GM12878 (cell line): ENCODE data around the gene LARGE1. TPM values are rescaled to one million over a fixed set of nuclear protein-coding genes. Genes with fewer than 3 reads are reported as not detected.

ENCODE experiments used
- BCL11A ChIP-seq: IDR thresholded peaks from 2 replicates; pipeline ENCODE4 v1.6.1; 2011; ENCODE audit warnings: low read depth, low read length
- IRF4 ChIP-seq: IDR thresholded peaks from 2 replicates; pipeline ENCODE4 v1.6.1; 2011; ENCODE audit warnings: low read depth, low read length
- NFYB ChIP-seq: IDR thresholded peaks from 2 replicates; pipeline ENCODE4 v1.6.1; 2011; ENCODE audit warnings: low read depth, mild to moderate bottlenecking, low read length, improper control_type of control experiment, moderate library complexity; ENCODE audit not compliant: insufficient read depth
- NKRF ChIP-seq: fragments of 450-650 bp; conservative IDR thresholded peaks from 2 replicates; pipeline ENCODE4 v1.6.1; 2017; ENCODE audit warnings: mild to moderate bottlenecking, moderate library complexity
- SKIL ChIP-seq: fragments of 450-650 bp; IDR thresholded peaks from 2 replicates; pipeline ENCODE4 v1.6.1; 2017; ENCODE audit warnings: mild to moderate bottlenecking, low read depth, inconsistent platforms; ENCODE audit not compliant: poor library complexity, severe bottlenecking
- USF2 ChIP-seq: IDR thresholded peaks from 2 replicates; pipeline ENCODE4 v1.6.1; 2011; ENCODE audit warnings: low read depth, low read length, improper control_type of control experiment, borderline replicate concordance
- ZNF687 ChIP-seq: fragments of 450-650 bp; IDR thresholded peaks from 2 replicates; pipeline ENCODE4 v1.6.1; 2017; ENCODE audit warnings: mild to moderate bottlenecking, moderate library complexity
- polyA plus RNA-seq, 11 experiments: library from polyadenylated mRNA; depleted of rRNA in 4 of 11; unstranded in 6 of 11; stranded (reverse) in 5 of 11; fragments of >200 nt; fragmentation: Nextera tagmentation in 4 of 11; fragmentation: Illumina TruSeq in 1 of 11; extraction: Ambion mirVana in 4 of 11; extraction: Trizol in 1 of 11; gene quantifications; 1 replicate in 1 of 11; 2 replicates in 10 of 11; pipeline versions ENCODE4 v1.2.1 to v1.2.3, GENCODE V29; 2011 to 2016; ENCODE audit warnings: inconsistent platforms in 2 of 11, missing spikeins in 2 of 11, low read depth in 1 of 11
- total RNA-seq, 4 experiments: library from RNA; depleted of rRNA in 3 of 4; stranded (reverse); fragments of >200 nt in 3 of 4; fragmentation: Illumina TruSeq in 1 of 4; extraction: Trizol in 1 of 4; gene quantifications; 2 replicates each; pipeline versions ENCODE4 v1.2.1 to v1.2.3, GENCODE V29; 2013 to 2021

The LARGE1 gene
- total and polyA plus RNA-seq, 10 of the 15 experiments (the other 5 are each of a cell fraction or from before 2014, with no cell fraction given), result 3.2 to 41.4 (median 17.3) TPM

GRCh38 chr22:33866511-33866910, 53.8 kb downstream of the LARGE1 start (continued):
- TF ChIP-seq ZNF687 (no peak), SKIL (no peak), IRF4 (no peak), BCL11A (no peak), NKRF (no peak), NFYB (no peak), USF2 (no peak)
